Measurements from ENCODE around the gene SLC25A12. TPM values are rescaled to one million over a fixed set of nuclear protein-coding genes. Genes with fewer than 3 reads are reported as not detected.

The SLC25A12 gene
- total RNA-seq, 1 experiment from 2014 or later: 17.7 TPM

GRCh38 chr2:171836146-171836910 lies 57.7 kb downstream of the SLC25A12 start:
- intact Hi-C loops (cut with micrococcal nuclease; ENCODE audit: unreplicated experiment): no loop called here
- Histone ChIP-seq H3K4me3 (ENCODE audit: low read depth, low read length, poor library complexity, severe bottlenecking) (no peak overlapping the region), H3K27ac (ENCODE audit: low read depth, low read length, poor library complexity, severe bottlenecking) (no peak overlapping the region), H3K36me3 (ENCODE audit: insufficient read depth, low read length, poor library complexity, severe bottlenecking) (peaks cover 36% of the 10 kb centered on the region), H3K9me3 (ENCODE audit: low read depth, low read length, poor library complexity, severe bottlenecking) (peaks cover 16% of the 10 kb centered on the region), H3K4me1 (ENCODE audit: insufficient read depth, low read length, poor library complexity, severe bottlenecking) (no peaks in the 10 kb centered on the region), H3K27me3 (replicated peaks; ENCODE audit: insufficient read depth, low read depth, low read length, poor library complexity) (no peaks in the 10 kb centered on the region)
- BruUV-seq (replicated peaks): no TSS peak
- POLR2A ChIA-PET (ENCODE audit: low non-redundant PET): no interaction called here
- TF ChIP-seq CTCF (conservative IDR thresholded peaks at IDR 0.05; ENCODE audit: low read depth, low read length): no peak
- no peak for TF ChIP-seq EZH2 (IDR thresholded peaks at IDR 0.05; ENCODE audit: borderline replicate concordance, low read depth, low read length, poor library complexity, severe bottlenecking)
- no peak for DNase-seq (ENCODE audit: low spot score)
- CTCF ChIA-PET: no interaction called here

- TF ChIP-seq EZH2 (IDR thresholded peaks at IDR 0.05; ENCODE audit: borderline replicate concordance, low read depth, low read length, poor library complexity, severe bottlenecking): no peak
- TF ChIP-seq CTCF (conservative IDR thresholded peaks at IDR 0.05; ENCODE audit: low read depth, low read length): no peak
- Histone ChIP-seq H3K36me3 (ENCODE audit: insufficient read depth, low read length, poor library complexity, severe bottlenecking) (peaks cover 45% of the 10 kb centered on the region), H3K27ac (ENCODE audit: low read depth, low read length, poor library complexity, severe bottlenecking) (no peak overlapping the region), H3K9me3 (ENCODE audit: low read depth, low read length, poor library complexity, severe bottlenecking) (peaks cover 25% of the 10 kb centered on the region), H3K4me1 (ENCODE audit: insufficient read depth, low read length, poor library complexity, severe bottlenecking) (no peaks in the 10 kb centered on the region), H3K4me3 (ENCODE audit: low read depth, low read length, poor library complexity, severe bottlenecking) (no peak overlapping the region), H3K27me3 (replicated peaks; ENCODE audit: insufficient read depth, low read depth, low read length, poor library complexity) (no peaks in the 10 kb centered on the region)
- DNase-seq (ENCODE audit: low spot score): no peak
- intact Hi-C loops (cut with micrococcal nuclease; ENCODE audit: unreplicated experiment): no loop called here
- no TSS peak for BruUV-seq (replicated peaks)
- ChIA-PET CTCF (no interaction called here), POLR2A (ENCODE audit: low non-redundant PET) (no interaction called here)
Measured at GRCh38 chr2:171835386-171835785, 58.7 kb downstream of the SLC25A12 start.

- no peak overlapping the region for H3K4me3 ChIP-seq (ENCODE audit: low read depth, low read length, poor library complexity, severe bottlenecking)
- H3K27me3 ChIP-seq (replicated peaks; ENCODE audit: insufficient read depth, low read depth, low read length, poor library complexity): no peaks in the 10 kb centered on the region
- H3K36me3 ChIP-seq (ENCODE audit: insufficient read depth, low read length, poor library complexity, severe bottlenecking): peaks cover 49% of the 10 kb centered on the region
- no peaks in the 10 kb centered on the region for H3K4me1 ChIP-seq (ENCODE audit: insufficient read depth, low read length, poor library complexity, severe bottlenecking)
- intact Hi-C loops (cut with micrococcal nuclease; ENCODE audit: unreplicated experiment): no loop called here
- no peak for DNase-seq (ENCODE audit: low spot score)
- ChIA-PET POLR2A (ENCODE audit: low non-redundant PET) (no interaction called here), CTCF (no interaction called here)
- H3K27ac ChIP-seq (ENCODE audit: low read depth, low read length, poor library complexity, severe bottlenecking): no peak overlapping the region
- H3K9me3 ChIP-seq (ENCODE audit: low read depth, low read length, poor library complexity, severe bottlenecking): peaks cover 25% of the 10 kb centered on the region
- BruUV-seq (replicated peaks): no TSS peak
- TF ChIP-seq EZH2 (IDR thresholded peaks at IDR 0.05; ENCODE audit: borderline replicate concordance, low read depth, low read length, poor library complexity, severe bottlenecking) (no peak), CTCF (conservative IDR thresholded peaks at IDR 0.05; ENCODE audit: low read depth, low read length) (no peak)
Measured at GRCh38 chr2:171834286-171834685, 59.8 kb downstream of the SLC25A12 start.
